ENCODE data around the gene TRHDE.

The TRHDE gene

DNA sequence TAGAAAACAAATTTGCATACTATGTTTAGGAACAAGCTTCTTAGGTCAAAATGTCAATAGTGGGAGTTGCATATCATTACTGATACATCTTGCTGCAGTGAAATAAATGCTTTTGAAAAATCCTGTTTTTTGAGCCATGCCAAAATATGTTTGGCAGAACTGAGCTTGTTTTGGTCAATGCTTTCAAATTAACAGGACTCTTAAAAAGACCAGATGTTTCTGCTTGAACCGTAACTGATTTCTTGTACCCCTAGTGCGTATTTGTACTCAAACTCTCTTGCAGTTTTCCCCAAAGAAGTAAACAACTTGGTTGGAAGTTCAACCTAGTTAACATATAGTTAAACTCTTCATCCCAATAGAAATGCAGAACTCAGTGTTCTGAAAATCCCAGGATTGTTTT, 3.4 kb downstream of the TRHDE start:
- no peak overlapping the region for H3K4me3 ChIP-seq (replicated peaks; ENCODE audit: insufficient read depth, low read length)
- DNase-seq (ENCODE audit: low read depth in 1 of 2, low spot score in 1 of 2), result no peak
- TF ChIP-seq POLR2AphosphoS5 (IDR thresholded peaks at IDR 0.05; ENCODE audit: low read depth) (no peak), REST (IDR thresholded peaks at IDR 0.05; ENCODE audit: insufficient replicate concordance, low read depth) (no peak), GABPA (IDR thresholded peaks at IDR 0.05; ENCODE audit: low read depth) (no peak), SPI1 (IDR thresholded peaks at IDR 0.05; ENCODE audit: borderline replicate concordance, low read depth) (no peak)
- TF ChIP-seq, protein P1, sequence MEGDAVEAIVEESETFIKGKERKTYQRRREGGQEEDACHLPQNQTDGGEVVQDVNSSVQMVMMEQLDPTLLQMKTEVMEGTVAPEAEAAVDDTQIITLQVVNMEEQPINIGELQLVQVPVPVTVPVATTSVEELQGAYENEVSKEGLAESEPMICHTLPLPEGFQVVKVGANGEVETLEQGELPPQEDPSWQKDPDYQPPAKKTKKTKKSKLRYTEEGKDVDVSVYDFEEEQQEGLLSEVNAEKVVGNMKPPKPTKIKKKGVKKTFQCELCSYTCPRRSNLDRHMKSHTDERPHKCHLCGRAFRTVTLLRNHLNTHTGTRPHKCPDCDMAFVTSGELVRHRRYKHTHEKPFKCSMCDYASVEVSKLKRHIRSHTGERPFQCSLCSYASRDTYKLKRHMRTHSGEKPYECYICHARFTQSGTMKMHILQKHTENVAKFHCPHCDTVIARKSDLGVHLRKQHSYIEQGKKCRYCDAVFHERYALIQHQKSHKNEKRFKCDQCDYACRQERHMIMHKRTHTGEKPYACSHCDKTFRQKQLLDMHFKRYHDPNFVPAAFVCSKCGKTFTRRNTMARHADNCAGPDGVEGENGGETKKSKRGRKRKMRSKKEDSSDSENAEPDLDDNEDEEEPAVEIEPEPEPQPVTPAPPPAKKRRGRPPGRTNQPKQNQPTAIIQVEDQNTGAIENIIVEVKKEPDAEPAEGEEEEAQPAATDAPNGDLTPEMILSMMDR (IDR thresholded peaks at IDR 0.05; ENCODE audit: insufficient read depth, low read length), result no peak
- peaks cover 38% of the 10 kb centered on the region for H3K27me3 ChIP-seq (ENCODE audit: insufficient read depth, poor library complexity, severe bottlenecking)
- H3K27ac ChIP-seq (replicated peaks), result no peak overlapping the region

GRCh38 chr12:72276181-72276805, 4.1 kb downstream of the TRHDE start:
- H3K27me3 ChIP-seq (ENCODE audit: insufficient read depth, poor library complexity, severe bottlenecking), result peaks cover 30% of the 10 kb centered on the region
- no peak overlapping the region for H3K27ac ChIP-seq (replicated peaks)
- TF ChIP-seq REST (IDR thresholded peaks at IDR 0.05; ENCODE audit: insufficient replicate concordance, low read depth) (no peak), GABPA (IDR thresholded peaks at IDR 0.05; ENCODE audit: low read depth) (no peak), POLR2AphosphoS5 (IDR thresholded peaks at IDR 0.05; ENCODE audit: low read depth) (no peak), SPI1 (IDR thresholded peaks at IDR 0.05; ENCODE audit: borderline replicate concordance, low read depth) (no peak)
- TF ChIP-seq, protein P1 (IDR thresholded peaks at IDR 0.05; ENCODE audit: insufficient read depth, low read length), result no peak
- no peak overlapping the region for H3K4me3 ChIP-seq (replicated peaks; ENCODE audit: insufficient read depth, low read length)
- DNase-seq (ENCODE audit: low read depth in 1 of 2, low spot score in 1 of 2), result no peak

DNA sequence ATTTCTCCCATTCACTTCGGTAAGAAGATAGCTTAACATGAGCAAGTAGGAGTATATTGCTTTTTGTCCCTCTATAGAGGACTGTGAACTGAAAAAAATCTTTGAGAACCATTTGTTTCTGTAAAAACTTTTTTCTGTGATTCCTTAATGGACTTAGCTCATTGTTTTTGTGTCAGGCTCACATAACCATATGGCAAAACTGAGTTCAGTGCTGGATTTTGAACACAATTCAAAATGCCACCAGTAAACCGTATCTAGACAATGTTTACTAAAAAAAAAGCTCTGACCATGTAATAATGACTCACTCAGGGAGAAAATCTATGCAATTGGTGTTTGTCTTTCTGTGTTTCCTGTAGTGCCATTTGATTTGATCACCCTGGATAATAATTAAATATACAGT, 5.2 kb downstream of the TRHDE start:
- H3K27ac ChIP-seq (replicated peaks), result no peak overlapping the region
- TF ChIP-seq GABPA (IDR thresholded peaks at IDR 0.05; ENCODE audit: low read depth) (no peak), POLR2AphosphoS5 (IDR thresholded peaks at IDR 0.05; ENCODE audit: low read depth) (no peak), SPI1 (IDR thresholded peaks at IDR 0.05; ENCODE audit: borderline replicate concordance, low read depth) (no peak), REST (IDR thresholded peaks at IDR 0.05; ENCODE audit: insufficient replicate concordance, low read depth) (no peak)
- TF ChIP-seq, protein P1 (IDR thresholded peaks at IDR 0.05; ENCODE audit: insufficient read depth, low read length), result no peak
- DNase-seq (ENCODE audit: low read depth in 1 of 2, low spot score in 1 of 2), result no peak
- H3K4me3 ChIP-seq (replicated peaks; ENCODE audit: insufficient read depth, low read length), result no peak overlapping the region
- H3K27me3 ChIP-seq (ENCODE audit: insufficient read depth, poor library complexity, severe bottlenecking), result peaks cover 22% of the 10 kb centered on the region

Measured in HL-60 (cell line).